NCI-H1048 (cell line): Measurements from ENCODE around the gene FAM163B.
"Not testable (repeated sequence)": the region's sequence is repeated elsewhere in the genome, so short reads cannot be mapped to it uniquely, and the experiment has no call there.

Experiments
- DNase-seq: peaks from one replicate; lab custom pipeline; 2025; lab: John Stamatoyannopoulos, UW

The FAM163B gene

DNA sequence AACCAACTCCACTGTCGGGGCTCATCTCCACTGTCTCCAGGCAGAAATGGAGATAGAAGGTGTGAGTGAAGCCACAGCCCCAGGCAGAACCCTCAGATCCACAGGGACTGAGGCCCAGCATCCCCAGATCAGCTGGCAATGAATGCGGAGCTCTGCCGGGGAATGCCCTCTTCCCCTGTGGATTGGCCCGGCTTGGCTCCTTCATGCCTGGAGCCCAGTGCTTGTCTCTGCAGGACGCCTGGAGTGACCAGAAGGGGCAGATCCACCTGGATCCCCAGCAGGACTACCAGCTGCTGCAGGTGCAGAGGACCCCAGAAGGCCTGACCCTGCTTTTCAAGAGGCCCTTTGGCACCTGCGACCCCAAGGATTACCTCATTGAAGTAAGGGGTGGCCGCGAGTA, 30.4 kb upstream of the FAM163B start:
- no peak for DNase-seq

GRCh38 chr9:133638711-133639110, 29.5 kb upstream of the FAM163B start:
- no peak for DNase-seq

DNA sequence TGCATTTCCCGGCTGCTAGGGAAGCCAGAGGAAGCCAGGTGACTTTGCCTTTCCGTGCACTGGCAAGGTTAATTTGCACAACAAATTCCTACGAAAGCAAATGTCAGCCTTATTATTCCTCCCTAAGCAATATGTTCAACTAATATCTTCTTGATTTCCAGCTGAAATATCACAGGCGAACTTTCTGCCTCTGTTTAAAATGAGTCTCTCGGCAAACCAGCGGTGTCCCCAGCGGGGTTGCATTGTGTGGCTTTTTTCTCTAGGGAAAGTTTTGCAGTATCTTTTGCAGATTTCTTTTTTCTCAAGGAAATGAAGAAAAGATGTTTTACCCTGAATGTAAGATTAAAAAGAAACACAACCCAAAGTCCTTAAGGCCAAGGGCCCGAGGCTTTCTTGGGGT, 28.9 kb upstream of the FAM163B start:
- DNase-seq = no peak

GRCh38 chr9:133637451-133638055, 28.4 kb upstream of the FAM163B start:
- no peak for DNase-seq

- DNase-seq = no peak
These were observed 27.7 kb upstream of the FAM163B start for GRCh38 chr9:133636902-133637301.

DNA sequence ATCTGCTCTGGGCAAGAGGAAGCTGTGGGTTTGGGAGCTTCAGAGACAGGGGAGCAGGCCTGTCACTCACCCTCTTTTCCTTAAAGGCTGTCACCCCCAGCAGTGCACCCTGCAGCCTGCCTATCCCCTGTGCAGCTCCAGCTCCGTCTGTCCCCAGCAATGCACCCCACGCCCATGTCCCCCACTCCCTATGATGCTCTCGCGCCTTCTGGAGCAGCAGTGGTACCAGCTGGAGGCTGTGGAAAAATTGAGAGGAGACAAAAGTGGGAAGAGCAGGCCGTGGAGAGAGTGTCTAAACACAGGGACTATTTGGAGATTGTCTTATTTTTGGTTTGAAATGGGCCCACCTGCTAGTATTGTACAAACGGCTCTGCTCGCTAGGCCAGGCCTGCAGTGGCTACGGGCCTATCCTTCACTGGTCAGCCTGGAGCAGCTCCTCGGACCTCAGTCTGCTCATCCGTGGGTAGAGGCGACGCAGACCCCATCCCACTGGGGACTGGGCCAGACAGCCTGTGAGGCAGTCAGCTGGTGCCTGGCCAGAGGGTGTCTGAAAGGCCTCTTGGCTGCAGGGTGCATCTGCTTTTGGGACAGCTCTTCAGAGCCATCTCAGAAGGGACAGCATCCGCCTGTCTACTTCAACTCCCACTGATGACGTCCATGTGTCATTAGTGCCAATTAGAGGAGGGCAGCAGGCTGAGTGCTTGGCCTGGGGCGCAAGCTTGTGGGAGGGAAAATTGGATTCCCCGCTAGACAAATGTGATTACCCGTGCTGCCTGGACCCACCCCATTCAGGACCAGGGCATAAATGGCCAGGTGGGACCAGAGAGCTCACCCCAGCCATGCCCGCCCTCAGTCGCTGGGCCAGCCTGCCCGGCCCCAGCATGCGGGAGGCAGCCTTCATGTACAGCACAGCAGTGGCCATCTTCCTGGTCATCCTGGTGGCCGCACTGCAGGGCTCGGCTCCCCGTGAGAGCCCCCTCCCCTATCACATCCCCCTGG, 26.6 kb upstream of the FAM163B start, which contains the start of gene DBH:
Gene DBH, plus strand, starts transcription at position 831 of the 999 bp plus-strand sequence. Its CDS starts 9 bp downstream, at position 840.
- no peak for DNase-seq

DNA sequence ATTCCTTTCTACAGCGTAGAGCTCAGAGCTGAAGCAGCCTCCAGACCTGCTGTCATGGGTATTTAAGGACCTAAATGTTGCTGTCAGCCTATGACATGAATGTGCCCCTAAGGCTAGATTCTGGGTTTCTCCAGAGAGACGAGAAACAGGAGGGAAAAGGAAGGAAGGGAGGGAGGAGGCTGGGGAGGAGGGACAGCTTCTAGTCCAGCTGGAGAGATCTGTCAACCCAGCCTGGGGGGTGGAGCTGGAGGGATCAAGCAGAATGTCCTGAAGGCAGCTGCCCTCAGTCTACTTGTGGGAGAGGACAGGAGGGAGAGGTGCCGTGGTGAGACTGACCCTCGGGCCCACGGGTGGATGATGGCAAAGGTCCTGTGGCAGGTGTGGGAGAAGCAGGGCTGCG, 25.9 kb upstream of the FAM163B start:
- DNase-seq = no peak

DNA sequence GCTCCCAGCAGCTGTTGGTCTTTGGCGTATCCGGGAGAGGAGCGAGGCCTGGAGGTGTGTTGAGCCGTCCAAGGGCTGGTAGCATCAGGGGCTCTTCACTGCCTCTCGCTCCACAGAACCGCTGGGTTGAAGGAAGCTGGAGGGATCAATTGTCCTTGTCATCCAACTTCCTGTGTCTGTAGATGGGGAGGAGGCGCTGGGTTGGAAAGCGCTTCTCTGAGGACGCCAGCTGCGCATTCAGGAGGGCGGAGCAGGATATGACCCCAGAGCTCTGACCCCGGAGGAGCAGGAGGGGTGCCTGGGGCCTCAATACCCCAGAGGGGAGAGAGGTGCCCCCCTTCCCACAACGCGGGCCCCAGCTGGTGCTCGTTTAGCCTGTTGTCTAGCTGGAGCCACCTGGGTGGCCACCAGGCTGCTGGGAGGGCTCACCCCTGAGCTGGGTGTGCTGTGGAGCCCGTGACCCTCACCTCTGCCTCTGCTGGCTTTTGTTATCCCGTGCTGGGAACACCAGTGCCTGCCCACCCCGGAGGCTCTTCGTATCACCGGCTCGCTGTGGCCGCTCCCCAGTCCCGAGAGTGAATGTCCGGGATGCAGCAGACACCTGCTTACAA, 25.0 kb upstream of the FAM163B start:
- no peak for DNase-seq

GRCh38 chr9:133633681-133634080, 24.5 kb upstream of the FAM163B start:
- DNase-seq = no peak

DNA sequence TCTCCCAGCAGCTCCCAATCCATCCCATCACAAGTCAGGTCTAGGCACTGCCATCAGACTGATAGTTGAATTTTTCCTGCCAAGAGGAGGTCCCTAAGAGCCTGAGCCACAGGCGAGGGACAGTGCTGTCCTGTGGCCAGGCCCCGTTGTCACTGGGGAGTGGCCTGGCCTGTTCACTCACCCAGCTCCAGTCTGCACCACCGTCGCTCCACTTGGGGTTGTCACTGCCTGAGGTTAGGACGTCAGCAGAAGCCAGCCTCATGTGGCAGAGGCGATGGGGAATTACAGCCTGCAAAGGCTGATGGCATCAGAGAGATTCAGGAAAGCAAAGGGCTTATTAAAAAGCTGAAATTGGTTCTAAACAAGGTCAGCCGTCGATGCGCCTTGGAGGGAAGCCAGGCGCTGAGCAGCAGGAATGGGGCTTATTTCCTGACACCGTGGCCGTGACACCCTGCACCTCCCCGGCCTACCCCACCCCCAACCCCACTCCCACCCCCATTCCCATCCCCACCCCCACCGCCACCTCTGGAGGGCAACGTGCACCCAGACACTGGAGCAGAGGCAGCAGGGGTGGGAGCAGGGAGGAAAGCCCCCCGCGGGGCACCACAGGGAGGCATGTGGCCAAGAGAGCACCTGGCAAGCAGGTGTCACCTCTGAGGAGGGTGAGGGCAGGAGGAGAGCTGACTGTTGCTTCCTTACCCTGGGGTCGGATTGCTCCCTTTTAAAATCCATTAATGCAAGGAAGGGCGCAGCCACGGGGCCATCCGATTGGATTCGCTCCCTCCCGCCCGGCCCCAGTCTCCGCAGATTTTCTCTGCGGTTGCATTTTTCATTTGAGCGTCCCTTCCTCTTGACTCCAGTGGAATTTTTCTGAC, 23.9 kb upstream of the FAM163B start:
- DNase-seq = no peak

DNA sequence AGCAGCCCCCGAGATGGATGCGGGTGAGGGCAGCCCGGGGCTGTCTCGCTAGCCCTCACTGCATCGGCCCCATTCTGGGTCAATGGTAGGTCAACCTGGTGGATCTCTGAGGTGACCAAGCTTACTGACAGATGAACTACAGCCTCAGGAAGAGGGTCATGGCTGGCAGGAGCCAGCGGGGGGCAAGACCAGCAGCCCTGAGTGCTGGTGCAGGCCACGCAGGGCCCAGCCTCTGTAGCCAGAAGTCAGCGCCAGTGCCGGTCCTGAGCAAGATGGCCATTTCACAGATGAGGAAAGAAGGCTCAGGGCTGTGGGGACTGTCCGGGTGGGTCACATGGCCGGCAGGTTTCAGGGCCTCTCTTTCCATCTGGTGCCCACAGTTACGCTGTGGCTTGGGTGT, 21.9 kb upstream of the FAM163B start:
- no peak for DNase-seq

DNA sequence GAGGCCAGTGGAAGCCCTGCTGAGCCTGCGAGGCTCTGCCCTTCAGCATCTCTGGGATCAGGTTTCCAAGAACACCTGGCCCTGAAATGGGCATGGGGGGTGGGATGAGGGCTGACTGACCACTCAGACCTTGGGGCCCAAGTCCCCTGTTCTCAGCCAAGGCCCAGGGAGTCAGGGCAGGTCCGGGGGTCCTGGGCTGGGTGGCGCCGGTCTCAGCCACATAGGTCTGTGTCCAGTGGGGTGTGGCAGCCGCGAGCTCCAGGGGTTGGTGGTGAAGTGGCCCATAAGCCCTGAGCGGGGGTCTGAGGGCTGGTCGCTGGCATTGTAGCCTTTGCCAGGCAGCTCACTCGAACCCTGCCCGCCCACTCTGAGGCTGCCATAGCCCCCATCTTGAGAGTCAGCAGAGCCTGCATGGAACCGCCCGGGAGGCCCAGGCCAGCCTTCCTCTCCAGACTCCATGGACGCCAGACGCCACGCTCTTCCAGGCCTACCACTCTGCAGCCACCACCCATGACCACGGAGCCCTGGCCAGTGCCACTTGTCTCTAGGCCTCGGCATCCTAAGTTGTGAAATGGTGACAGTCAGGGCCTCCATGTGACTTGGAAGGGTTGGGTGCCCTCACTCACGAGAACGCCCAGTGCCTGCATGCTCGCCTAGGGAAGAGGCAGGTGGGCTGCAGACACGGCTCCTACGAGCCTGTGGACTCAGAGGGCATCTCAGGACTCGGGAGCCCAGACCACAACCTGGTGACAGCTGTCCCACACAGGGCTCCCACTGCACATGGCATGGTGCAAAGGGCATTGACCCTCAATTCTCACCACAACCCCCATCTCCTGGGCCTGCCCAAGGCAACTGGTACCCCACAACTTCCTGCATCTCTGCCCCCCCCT, 20.3 kb upstream of the FAM163B start:
- DNase-seq = no peak

GRCh38 chr9:133628766-133629165, 19.6 kb upstream of the FAM163B start:
- DNase-seq = no peak

DNA sequence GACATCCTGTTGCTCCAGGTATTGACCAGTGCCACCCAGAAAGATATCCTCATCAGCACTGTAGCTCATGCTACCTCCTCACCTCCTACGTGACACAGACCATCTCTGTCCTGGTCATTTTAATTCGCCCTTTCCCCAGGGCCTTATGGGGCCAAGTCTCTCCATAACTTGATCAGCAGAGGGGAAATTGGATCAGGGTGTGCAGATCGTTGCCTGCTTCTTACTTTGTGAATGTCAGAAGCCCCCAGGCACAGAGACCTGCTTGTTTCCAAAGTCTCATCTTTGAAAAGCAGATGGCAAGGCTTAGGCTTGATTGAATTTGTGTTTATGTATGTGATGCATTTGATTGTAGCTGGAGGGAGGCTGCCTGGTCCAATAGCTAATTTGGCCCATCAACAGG, 18.2 kb upstream of the FAM163B start:
- DNase-seq = no peak

DNA sequence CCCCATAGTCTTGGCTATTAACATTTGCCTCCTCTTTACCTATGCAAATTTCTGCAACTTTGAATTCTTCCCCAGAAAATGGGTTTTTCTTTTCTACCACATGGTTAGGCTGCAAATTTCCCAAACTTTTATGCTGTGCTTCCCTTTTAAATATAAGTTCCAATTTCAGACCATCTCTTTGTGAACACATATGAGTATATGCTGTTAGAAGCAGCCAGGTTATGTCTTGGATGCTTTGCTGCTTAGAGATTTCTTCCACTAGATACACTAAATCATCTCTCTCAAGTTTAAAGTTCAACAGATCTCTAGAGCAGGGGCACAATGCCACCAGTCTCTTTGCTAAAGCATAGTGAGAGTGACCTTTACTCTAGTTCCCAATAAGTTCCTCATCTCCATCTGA, 16.8 kb upstream of the FAM163B start:
- DNase-seq = not testable (repeated sequence)

- no peak for DNase-seq
These were observed 13.4 kb upstream of the FAM163B start for GRCh38 chr9:133622555-133622954.

DNA sequence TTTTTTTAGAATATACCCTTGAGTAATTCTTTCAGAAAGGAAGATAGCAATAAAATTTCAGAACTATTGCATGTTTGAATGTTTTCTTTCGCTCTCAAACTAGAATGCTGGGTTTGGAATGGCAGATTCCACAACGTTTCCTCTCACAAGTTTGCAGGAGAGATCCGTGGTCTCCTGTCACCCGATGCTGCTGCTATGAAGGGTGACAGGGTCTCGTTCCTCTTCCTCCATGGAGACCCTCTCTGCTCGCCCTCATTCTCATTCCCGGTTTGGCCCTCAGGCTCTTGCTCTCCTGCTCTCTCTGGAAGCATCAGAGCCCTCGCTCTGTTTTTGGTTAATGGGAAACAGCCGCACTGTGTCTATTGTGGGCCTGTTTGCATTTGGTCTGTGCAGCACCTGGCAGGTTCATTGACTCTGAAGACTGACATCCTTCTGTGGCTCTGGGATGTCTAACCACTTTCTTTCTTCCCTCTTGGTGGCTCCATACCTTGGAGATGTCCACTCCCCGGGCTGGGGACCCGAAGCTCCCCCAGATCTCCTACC, 12.6 kb upstream of the FAM163B start:
- no peak for DNase-seq

GRCh38 chr9:133619791-133620190, 10.6 kb upstream of the FAM163B start:
- no peak for DNase-seq

DNA sequence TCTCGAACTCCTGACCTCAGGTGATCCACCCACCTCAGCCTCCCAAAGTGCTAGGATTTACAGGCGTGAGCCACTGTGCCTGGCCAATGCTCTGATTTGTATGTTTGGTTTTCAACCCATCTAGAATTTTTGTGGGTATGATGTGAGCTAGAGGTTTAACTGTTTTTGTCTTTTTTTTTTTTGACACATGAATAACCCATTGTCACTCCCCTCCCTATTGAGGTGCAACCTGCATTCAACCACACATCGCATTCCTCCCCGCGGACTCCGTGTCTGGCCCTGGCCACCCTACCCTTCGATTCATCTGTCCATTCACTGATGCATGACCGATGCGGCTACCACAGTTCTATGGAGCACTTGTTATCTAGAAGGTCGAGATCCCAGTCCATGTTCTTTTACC, 9.5 kb upstream of the FAM163B start:
- DNase-seq = no peak

- no peak for DNase-seq
These were observed 7.6 kb upstream of the FAM163B start for GRCh38 chr9:133616643-133617405.
